ENCODE results near the gene NFAT5. TPM values are rescaled to one million over a fixed set of nuclear protein-coding genes. Genes with fewer than 3 reads are reported as not detected.

Gene NFAT5
- polyA plus RNA-seq, 3 donors: 2.4 to 6.9 (median 2.5) TPM

GRCh38 chr16:69553332-69553731 lies 12.4 kb upstream of the NFAT5 start:
- no CpG with 5 or more reads among the region's 4 CpGs for WGBS (ENCODE audit: insufficient coverage)
- H3K9me3 ChIP-seq (replicated peaks in 1 of 2; ENCODE audit: control insufficient read depth in 1 of 2, insufficient read depth in 1 of 2, low read length in 2 of 2): no peaks in the 10 kb centered on the region
- no peak for TF ChIP-seq CTCF (IDR thresholded peaks at IDR 0.05)
- peaks cover 2 to 7% of the 10 kb centered on the region in 2 donors for H3K27me3 ChIP-seq (ENCODE audit: control insufficient read depth in 2 of 2, insufficient read depth in 2 of 2, low read length in 2 of 2)
- no peaks in the 10 kb centered on the region for H3K36me3 ChIP-seq (replicated peaks in 1 of 2; ENCODE audit: control insufficient read depth in 1 of 2, insufficient read depth in 2 of 2, low read length in 2 of 2)
- H3K9me3 Mint-ChIP-seq: peaks cover 2 to 9% (median 4%) of the 10 kb centered on the region in 7 donors
- H3K4me1 ChIP-seq (ENCODE audit: control insufficient read depth in 1 of 2, insufficient read depth in 2 of 2, low read length in 2 of 2): peaks cover 17% of the 10 kb centered on the region in 2 donors
- intact Hi-C loops (cut with micrococcal nuclease): no loop called here
- H3K4me1 Mint-ChIP-seq: peaks cover 18% of the 10 kb centered on the region
- H3K4me3 ChIP-seq (replicated peaks in 1 of 3; ENCODE audit: low read depth in 2 of 3, low read length in 3 of 3): no peak overlapping the region
- no peak for DNase-seq
- peaks cover 0 to 3% of the 10 kb centered on the region in 2 donors for H3K36me3 Mint-ChIP-seq
- H3K4me3 Mint-ChIP-seq: no peak overlapping the region
- H2AFZ ChIP-seq (ENCODE audit: insufficient read depth, low read depth, low read length, poor library complexity, severe bottlenecking): no peak overlapping the region
- H3K79me2 ChIP-seq (ENCODE audit: insufficient read depth, low read length): no peaks in the 10 kb centered on the region
- H4K20me1 ChIP-seq (ENCODE audit: insufficient read depth, low read length): no peaks in the 10 kb centered on the region
- H3K9ac ChIP-seq (ENCODE audit: insufficient read depth, low read length, poor library complexity, severe bottlenecking): no peak overlapping the region
- H3K4me2 ChIP-seq (replicated peaks; ENCODE audit: extremely low read depth, low read length, poor library complexity, severe bottlenecking): no peak overlapping the region
- H3K27ac Mint-ChIP-seq: peak overlapping the region in 1 of 7 donors; percentile 46
- H3K27me3 Mint-ChIP-seq (ENCODE audit: low read depth in 3 of 3): peaks cover 4 to 33% (median 9%) of the 10 kb centered on the region in 3 donors
- H3K27ac ChIP-seq (ENCODE audit: low read depth in 1 of 2, low read length in 2 of 2): no peak overlapping the region

GRCh38 chr16:69554495-69554894 lies 11.3 kb upstream of the NFAT5 start:
- Histone ChIP-seq H3K4me3 (replicated peaks in 1 of 3; ENCODE audit: low read depth in 2 of 3, low read length in 3 of 3) (no peak overlapping the region), H4K20me1 (ENCODE audit: insufficient read depth, low read length) (no peaks in the 10 kb centered on the region), H3K27ac (ENCODE audit: low read depth in 1 of 2, low read length in 2 of 2) (no peak overlapping the region), H3K4me1 (ENCODE audit: control insufficient read depth in 1 of 2, insufficient read depth in 2 of 2, low read length in 2 of 2) (peaks cover 17% of the 10 kb centered on the region in 2 donors), H3K27me3 (ENCODE audit: control insufficient read depth in 2 of 2, insufficient read depth in 2 of 2, low read length in 2 of 2) (peaks cover 2 to 6% of the 10 kb centered on the region in 2 donors), H3K36me3 (replicated peaks in 1 of 2; ENCODE audit: control insufficient read depth in 1 of 2, insufficient read depth in 2 of 2, low read length in 2 of 2) (no peaks in the 10 kb centered on the region), H3K4me2 (replicated peaks; ENCODE audit: extremely low read depth, low read length, poor library complexity, severe bottlenecking) (no peak overlapping the region), H3K9ac (ENCODE audit: insufficient read depth, low read length, poor library complexity, severe bottlenecking) (no peak overlapping the region), H3K79me2 (ENCODE audit: insufficient read depth, low read length) (no peaks in the 10 kb centered on the region), H3K9me3 (replicated peaks in 1 of 2; ENCODE audit: control insufficient read depth in 1 of 2, insufficient read depth in 1 of 2, low read length in 2 of 2) (no peaks in the 10 kb centered on the region), H2AFZ (ENCODE audit: insufficient read depth, low read depth, low read length, poor library complexity, severe bottlenecking) (no peak overlapping the region)
- peaks cover 18% of the 10 kb centered on the region for H3K4me1 Mint-ChIP-seq
- peak overlapping the region in 1 of 2 donors; percentile 57 for H3K4me3 Mint-ChIP-seq
- H3K9me3 Mint-ChIP-seq: peaks cover 2 to 9% (median 4%) of the 10 kb centered on the region in 7 donors
- no peak overlapping the region for H3K27ac Mint-ChIP-seq
- TF ChIP-seq CTCF (IDR thresholded peaks at IDR 0.05): no peak
- WGBS (ENCODE audit: insufficient coverage): no CpG with 5 or more reads among the region's 2 CpGs
- intact Hi-C loops (cut with micrococcal nuclease): no loop called here
- H3K27me3 Mint-ChIP-seq (ENCODE audit: low read depth in 3 of 3): peaks cover 1 to 28% (median 6%) of the 10 kb centered on the region in 3 donors
- H3K36me3 Mint-ChIP-seq: peaks cover 0 to 3% of the 10 kb centered on the region in 2 donors
- DNase-seq: peak in 1 of 3 donors; percentile 18

All from CD14-positive monocyte (primary cell).